GM19397 (cell line): ENCODE results near the gene TEDC2.
"Not testable (repeated sequence)": the region's sequence is repeated elsewhere in the genome, so short reads cannot be mapped to it uniquely, and the experiment has no call there.

Source experiments
- ATAC-seq: cut with Tn5 transposase; IDR thresholded peaks from one replicate; pipeline ENCODE4 v1.9.1; 2021; ENCODE audit warnings: mild to moderate bottlenecking, moderate library complexity; ENCODE audit not compliant: unreplicated experiment

TEDC2 gene

DNA sequence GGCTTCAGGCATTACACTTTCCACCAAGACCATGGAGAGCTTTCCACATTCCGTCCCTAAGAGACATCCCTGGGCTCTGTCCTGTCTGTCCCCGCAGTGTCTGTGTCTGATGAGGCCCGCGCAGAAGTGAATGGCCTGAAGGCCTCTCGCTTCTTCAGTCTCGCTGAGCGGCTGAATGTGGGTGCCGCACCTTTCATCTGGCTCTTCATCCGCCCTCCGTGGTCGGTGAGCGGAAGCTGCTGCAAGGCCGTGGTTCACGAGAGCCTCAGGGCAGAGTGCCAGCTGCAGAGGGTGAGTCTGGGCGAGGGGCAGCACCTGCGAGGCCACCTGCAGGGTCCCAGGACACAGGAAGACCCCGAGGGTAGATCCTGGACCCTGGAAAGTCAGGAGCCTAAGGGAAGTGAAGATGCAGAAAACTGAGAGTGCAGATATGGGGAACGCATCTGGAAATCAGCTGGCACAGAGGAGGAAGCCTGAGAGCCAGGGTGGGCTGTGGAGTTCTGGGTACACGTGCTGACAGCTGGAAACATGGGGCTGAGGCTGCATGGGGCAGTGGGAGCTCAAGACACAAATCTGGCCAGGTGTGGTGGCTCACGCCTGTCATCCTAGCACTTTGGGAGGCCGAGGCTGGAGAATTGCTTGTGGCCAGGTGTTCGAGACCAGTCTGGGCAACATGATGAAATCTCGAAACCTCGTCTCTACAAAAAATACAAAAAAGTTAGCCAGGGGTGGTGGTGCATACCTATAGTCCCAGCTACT is 22.7 kb upstream of the TEDC2 start:
- no peak for ATAC-seq

DNA sequence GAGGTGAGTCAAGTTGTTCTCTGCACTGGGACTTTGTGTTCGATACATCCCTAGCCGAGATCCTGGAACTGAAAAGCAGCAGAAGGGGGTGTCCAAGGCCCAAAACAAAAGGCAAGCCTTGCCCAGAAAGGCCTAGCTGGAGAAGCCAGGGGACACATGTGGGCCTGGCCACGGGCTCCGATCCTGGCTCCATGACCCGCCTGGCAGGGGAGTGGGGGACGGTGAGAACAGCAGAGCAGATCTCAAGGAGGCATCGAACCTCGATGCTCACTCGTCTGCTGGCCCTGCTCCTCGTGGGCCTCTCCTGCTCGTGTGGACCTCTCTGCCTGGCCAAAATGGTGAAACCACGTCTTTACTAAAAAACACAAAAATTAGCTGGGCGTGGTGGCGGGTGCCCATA is 21.8 kb upstream of the TEDC2 start:
- no peak for ATAC-seq

DNA sequence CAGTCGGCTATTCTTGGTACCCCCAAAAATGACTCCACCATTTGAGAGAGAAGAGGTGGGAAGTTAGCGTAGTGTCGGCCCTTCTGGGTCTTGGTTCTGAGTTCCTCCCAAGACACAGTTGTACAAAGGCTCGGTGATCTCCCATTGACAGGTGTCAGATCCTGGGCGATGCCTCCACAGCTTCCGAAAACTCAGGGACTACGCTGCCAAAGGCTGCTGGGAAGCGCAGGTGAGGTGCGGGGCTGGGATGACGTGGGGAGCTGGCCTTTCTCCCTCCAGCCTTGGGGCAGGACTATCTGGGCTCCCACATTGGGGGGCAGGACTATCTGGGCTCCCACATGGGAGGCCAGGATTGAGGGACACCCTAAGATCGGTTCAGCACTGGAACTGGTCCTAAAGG is 20.3 kb upstream of the TEDC2 start:
- no peak for ATAC-seq

DNA sequence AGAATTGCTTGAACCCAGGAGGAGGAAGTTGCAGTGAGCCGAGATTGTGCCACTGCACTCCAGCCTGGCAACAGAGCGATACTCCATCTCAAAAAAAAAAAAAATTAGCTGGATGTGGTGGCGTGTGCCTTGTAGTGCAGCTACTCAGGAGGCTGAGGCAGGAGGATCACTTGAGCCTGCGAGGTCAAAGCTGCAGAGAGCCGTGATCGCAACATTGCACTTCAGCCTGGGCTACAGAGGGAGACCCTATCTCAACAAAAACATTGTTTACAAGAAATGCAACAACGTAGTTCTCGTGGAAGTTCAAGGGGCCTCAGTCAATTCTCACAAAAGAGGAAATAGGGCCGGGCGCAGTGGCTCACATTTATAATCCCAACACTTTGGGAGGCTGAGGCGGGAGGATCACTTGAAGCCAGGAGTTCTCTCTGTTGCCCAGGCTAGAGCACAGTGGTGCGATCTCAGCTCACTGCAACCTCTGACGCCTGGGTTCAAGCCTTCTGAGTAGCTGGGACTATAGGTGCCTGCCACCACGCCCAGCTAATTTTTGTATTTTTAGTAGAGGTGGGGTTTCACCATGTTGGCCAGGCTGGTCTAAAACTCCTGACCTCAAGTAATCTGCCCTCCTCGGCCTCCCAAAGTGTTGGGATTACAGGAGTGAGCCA is 18.6 kb upstream of the TEDC2 start:
- not testable (repeated sequence) for ATAC-seq

DNA sequence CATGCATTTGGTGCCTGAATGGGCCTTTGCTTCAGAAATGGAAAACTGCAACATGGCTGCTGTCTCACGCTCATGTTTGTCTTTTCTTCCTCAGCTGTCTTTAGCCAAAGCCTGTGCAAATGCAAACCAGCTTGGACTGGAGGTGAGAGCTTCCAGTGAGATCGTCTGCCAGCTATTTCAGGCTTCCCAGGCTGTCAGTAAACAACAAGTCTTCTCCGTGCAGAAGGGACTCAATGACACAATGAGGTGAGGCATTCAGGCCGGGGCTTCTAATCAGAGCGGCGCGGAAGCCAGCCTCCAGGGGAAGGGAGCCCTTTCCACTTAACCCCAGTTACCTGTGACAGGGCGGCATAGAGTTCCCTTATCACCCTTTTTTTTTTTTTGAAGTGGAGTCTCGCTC is 16.4 kb upstream of the TEDC2 start:
- no peak for ATAC-seq

DNA sequence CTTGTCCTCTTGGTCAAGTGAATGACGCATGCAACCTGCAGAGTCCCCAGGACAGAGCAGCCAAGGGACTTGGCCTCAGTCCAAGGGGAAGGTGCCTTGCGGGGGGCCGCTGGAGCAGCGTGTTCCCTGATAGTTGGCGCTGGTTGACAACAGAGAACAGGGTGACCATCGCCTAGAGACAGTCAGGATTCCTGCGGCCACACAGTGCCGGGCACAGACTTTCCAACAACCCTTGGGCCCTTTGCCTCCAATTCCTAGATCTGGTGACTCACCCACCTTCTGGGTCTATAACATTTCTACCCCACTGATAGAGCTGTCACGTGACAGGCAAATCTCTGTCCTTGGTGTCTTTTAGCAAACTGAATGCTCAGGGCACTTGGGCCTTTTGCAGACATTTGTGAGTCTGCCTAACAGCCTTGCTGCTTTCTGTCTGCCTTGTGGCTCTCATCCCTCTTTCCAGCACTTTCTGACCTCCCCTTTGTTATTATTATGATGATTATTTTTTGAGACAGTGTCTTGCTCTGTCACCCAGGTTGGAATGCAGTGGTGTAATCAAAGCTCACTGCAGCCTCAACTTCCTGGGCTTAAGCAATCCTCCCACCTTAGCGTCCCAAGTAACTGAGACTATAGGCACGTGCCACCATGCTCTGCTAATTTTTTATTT is 11.9 kb upstream of the TEDC2 start:
- ATAC-seq, result no peak

DNA sequence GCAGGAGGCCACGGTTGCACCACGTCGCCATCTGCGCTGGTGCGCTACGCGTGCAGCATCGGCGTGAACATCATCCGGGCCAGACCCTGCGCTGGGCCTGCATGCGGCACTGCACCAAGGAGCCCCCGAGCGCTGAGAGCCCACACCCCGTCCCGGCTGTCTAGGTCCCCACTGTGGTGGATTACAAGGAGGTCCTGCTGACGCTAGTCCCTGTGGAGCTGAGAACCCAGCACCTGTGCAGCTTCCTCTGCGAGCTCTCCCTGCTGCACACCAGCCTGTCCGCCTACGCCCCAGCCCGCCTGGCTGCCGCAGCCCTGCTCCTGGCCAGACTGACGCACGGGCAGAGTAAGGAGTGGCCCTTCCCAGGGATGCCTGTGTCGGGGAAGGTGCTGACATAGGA is 10.8 kb upstream of the TEDC2 start:
- ATAC-seq, result no peak

DNA sequence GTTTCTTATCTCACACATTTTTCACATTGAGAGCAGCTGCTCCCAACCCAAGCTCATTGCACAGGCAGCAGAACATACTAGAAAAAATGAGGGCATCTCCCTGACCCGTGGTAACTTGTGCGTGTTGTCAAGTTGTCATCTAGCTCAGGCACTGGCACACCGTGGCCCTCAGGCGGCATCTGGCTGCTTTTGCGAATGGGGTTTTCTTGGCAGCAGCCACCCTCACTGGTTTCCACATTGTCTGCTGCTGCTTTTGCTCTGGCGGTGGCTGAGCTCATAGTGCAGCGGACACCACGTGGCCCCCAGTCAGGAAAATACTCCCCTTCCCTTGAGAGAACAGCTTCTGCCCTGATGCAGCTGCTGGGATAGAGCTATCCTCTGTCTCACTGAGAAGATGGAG is 9.4 kb upstream of the TEDC2 start:
- no peak for ATAC-seq

DNA sequence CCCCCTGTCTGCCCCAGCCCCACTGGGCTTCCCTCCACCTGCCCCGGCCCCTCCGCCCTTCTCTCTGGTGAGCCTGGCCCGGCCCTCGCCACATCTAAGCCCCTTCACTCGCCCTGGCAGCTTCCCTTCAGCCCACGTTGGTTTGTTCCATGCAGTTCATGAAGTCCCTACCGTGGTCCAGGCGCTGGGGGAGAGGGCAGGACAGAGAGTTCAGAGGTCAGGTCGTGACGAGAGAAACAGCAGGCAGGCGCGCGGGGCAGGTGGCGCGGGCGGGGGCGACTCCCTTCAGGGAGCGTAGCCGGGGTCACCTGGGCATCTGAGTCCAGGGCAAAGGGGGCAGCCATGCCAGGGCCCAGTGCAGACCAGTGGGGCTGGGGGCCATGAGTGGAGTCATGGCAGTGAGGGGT is 8.9 kb upstream of the TEDC2 start:
- ATAC-seq, result no peak

DNA sequence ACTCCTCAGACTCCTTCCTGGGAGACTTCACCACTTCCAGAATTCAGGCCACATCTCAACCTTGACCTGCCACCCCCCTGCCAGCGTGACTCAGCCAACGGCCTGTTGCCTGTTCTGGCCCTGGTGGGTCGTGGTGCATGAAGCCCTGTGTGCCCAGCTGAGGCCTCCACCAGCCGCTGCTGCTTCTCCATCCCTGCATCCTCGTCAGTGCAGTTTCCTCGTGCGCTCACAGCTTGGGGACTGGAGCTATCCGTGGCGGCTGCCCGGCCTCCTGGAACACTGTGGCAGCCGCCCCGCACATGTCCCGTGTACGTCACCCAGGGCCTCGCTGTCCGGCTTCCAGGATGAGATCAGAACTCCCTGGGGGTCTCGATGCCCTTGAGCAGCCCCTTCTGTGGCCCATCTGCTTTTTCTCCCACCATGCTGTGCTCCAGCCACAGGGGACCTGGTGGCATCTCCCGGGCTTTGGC is 8.0 kb upstream of the TEDC2 start:
- ATAC-seq, result no peak

DNA sequence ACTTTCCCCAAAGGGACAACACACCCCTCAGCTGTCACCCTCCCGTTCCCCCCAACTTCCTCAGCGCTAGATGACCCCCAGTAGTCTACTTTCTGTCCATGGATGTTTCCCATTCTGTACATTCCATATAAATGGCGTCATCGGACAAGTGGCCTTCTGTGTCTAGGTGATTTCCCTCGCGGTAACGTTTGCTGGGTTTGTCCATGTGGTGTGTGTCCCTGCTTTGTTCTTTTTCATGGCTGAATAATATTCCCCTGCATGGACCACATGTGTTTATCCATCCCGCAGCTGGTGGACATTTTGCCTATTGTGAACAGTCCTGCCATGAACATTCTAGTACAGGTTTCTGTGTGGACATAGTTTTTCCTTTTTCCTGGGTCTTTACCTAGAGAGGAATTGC is 7.3 kb upstream of the TEDC2 start:
- no peak for ATAC-seq

DNA sequence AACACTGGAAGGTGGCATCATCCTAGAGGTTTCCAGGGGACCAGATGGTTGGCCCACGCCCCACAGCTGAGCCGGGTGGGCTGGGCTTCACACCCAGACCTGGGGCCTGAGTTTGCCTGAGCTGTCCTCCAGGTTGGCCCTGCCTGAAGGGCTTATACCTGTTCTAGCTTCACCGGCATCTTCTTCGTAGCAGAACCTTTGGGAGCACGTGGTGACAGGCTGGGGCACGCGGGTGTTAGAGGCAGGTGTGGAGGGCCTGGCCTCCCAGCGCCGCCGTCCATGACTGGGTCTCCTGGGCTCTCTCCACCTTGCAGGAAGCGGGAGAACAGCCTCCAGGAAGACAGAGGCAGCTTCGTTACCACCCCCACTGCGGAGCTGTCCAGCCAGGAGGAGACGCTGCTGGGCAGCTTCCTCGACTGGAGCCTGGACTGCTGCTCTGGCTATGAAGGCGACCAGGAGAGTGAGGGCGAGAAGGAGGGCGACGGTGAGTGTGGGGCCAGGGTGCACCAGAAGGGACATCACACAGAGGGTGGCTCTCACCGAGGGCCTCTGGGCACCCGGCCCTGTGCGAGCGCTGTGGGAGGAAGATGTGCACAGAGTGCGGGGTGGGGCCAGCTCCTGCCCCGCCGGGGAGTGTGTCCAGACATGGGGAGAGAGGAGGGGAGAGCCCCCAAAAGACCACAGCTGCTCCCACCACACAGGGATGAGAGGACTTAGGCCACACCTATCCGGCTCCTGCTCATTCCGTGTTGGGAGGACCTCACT is 4.6 kb upstream of the TEDC2 start:
- ATAC-seq, result no peak

DNA sequence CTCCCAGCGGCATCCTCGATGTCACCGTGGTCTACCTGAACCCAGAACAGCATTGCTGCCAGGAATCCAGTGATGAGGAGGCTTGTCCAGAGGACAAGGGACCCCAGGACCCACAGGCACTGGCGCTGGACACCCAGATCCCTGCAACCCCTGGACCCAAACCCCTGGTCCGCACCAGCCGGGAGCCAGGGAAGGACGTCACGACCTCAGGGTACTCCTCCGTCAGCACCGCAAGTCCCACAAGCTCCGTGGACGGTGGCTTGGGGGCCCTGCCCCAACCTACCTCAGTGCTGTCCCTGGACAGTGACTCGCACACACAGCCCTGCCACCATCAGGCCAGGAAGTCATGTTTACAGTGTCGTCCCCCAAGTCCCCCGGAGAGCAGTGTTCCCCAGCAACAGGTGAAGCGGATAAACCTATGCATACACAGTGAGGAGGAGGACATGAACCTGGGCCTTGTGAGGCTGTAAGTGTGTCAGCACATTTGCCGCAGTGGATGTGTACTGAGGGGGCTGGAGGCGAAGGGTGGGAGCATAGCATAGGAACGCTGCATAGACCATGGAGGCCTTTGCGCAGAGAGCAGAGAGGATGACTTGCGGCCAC is 3.3 kb upstream of the TEDC2 start:
- no peak for ATAC-seq

DNA sequence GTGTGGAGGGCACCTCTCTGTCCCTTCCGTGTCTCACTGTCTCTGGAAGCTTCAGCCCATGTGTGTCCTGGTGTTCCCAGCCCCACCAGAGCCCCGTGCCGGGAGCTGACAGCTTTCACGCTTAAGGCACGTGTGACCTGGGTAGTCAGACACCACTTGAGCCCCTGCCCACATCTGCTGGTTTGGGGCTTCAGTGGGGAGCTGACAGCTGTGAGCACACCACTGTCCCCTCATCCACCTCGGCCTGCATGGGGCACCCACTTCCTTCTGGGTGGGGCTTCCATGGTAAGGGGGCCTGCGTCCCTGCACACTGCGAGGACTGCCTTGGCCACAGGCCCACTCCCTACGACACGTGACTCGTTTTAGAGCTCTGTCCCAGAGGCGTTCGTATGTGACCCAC is 2.6 kb upstream of the TEDC2 start:
- no peak for ATAC-seq

DNA sequence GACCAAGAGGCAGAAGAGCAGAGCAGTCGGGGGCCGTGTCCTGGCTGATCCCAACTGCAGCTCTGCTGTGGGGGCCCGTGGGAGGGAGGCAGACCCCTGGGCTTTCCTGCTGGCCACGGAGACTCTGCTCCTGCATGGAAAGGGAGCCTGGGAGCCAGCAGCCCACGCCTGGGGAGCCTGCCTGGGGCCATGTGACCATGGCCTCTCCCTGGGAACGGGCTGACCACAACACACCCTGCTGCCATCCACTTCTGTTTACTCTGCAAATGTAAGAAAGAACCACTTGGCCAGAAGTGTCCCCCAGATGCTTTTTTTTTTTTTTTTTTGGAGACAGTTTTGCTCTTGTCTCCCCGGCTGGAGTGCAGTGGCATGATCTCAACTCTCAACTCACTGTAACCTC is 2.0 kb upstream of the TEDC2 start:
- ATAC-seq, result no peak

DNA sequence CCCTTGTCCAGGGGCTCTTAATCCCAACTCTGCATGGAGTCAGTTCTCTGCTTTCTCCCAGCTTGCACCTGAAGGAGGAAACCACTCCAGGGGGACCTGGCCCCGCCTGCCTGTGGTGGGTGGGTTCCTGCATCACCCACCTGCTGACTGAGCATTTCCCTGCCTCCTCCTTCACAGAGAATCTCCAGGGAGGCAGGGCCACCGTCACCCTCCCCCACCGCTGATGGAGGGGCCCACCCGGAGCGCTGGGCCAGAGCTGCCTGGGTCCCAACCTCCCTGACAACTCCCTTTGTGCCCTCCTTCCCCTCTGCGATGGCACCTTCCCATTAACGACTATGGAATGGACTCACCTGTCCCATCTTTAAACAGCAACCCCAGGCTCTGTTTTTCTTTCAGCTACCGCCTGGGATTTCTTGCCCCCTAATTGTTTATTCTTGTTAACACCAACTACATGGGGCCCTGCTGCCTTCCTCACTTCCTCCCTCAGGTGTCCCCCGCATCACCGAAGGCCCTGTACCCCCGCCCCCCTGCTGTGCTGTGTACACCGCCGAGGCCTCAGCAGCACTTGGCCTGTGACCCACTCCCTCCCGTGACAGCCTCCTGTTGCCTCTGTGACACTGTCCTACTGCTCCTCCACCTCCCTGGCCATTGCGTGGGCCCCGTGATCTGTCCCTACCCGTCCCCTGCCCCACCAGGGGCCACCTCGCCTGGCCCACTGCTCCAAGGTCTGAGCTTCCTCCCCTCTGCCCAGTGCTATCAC is 842 bp upstream of the TEDC2 start:
- ATAC-seq, result no peak

DNA sequence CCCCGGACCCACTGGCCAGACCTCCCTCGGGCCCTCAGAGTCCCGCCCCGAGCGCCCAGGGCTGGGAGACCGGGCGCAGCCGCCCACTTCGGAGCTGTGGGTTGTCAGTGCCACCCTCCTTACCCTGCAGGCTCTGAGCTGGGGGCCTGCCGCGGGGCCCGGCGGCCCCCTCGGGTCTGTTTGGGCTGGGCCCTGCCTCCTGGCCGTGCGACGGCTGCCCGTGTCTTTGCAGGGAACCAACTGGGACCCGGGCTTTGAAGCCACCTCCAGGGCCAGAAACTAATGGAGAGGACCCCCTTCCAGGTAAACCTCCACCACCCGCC is 443 bp downstream of the TEDC2 start:
- ATAC-seq, result no peak

DNA sequence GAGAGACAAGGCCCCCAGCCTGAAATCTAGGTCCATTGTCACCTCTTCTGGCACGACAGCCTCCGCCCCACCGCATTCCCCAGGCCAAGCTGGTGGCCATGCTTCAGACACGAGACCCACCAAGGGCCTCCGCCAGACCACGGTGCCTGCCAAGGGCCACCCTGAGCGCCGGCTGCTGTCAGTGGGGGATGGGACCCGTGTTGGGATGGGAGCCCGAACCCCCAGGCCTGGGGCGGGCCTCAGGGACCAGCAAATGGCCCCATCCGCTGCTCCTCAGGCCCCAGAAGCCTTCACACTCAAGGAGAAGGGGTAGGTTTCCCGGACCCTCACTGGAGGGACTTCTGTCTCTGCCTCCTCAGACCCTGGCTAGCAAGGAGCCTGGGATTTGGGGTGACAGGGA is 1.0 kb downstream of the TEDC2 start:
- ATAC-seq, result no peak

DNA sequence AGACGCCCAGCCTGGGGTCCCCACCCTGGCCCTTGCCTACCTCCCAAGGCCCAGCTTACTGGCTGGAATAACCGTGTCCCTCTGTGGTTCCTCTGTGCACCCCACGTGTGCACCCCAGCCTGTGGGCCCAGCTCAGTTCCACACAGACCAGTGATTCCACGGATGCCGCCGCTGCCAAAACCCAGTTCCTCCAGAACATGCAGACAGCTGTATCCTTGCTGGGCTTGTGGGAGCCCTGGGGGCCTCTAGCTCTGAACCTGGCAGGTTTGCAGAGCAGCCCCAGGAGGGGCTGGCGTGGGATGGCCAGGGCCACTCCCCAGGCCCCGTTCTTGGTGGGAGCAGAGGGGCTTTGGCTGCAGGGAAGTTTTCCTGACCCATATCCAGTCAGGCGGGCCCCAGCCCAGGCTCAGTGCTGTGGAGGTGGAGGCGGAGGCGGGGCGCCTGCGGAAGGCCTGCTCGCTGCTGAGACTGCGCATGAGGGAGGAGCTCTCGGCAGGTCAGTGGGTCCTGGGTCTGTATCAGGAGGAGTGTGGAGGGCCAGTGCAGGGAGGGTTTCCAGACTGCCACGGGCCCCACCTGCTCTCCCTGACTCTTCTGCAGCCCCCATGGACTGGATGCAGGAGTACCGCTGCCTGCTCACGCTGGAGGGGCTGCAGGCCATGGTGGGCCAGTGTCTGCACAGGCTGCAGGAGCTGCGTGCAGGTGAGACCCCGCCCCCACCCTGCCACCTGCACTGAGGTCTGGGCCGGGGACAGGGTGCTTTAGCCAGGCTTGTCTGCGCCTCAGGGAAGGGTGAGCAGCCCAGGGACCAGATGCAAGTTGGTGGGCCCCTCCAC is 2.3 kb downstream of the TEDC2 start:
- ATAC-seq, result no peak

DNA sequence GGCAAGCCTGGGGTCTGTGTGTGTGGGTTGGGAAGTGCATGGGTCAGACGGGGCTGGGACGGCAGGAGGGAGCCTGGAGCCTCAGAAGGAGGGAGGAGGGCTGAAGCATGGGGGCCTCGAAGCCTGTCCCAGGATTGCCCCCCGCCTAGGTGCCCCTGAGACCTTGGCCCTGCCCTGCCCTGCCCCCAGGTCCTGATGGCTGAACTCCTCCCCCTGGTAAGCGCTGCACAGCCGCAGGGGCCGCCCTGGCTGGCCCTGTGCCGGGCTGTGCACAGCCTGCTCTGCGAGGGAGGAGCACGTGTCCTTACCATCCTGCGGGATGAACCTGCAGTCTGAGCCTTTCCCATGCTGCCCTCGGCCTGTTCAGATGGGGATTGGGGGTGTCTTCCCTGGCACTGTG is 4.4 kb downstream of the TEDC2 start:
- no peak for ATAC-seq
